ENCODE measurements around the gene CA12.

DNA sequence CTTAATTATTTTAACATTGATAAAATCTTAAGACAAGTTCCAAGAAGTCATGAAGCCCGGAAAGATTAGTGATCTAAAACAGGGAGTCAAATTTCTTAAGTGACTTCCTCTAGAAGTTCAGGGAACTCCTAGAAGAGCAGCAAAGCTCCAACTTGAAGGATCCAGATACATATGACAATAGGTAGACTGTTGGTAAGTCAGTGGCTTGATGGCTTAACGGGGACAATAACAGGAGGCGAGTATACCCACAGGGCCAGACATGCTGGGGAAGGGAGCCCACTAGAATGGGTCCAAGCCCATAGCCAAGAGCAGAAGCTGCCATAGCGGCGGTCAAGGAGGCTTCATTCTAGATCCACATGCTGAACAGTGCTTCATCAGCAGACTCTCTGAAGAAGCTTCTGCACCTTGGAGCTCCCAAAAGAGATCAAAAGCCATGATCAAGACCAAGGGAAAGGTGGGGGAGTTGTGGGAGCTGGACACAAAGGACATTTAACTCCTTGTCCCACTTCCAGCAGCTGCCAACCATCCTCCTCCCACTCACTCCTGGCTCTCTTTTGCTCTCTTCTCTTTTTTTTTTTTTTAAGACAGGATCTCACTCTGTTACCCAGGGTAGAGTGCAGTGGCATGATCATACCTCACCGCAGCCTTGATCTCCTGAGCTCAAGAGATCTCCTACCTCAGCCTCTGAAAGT is 10.2 kb upstream of the CA12 start:
- no peak for TF ChIP-seq EGR1 (IDR thresholded peaks at IDR 0.05; ENCODE audit: low read depth in 2 of 2)
- TF ChIP-seq, protein P1, sequence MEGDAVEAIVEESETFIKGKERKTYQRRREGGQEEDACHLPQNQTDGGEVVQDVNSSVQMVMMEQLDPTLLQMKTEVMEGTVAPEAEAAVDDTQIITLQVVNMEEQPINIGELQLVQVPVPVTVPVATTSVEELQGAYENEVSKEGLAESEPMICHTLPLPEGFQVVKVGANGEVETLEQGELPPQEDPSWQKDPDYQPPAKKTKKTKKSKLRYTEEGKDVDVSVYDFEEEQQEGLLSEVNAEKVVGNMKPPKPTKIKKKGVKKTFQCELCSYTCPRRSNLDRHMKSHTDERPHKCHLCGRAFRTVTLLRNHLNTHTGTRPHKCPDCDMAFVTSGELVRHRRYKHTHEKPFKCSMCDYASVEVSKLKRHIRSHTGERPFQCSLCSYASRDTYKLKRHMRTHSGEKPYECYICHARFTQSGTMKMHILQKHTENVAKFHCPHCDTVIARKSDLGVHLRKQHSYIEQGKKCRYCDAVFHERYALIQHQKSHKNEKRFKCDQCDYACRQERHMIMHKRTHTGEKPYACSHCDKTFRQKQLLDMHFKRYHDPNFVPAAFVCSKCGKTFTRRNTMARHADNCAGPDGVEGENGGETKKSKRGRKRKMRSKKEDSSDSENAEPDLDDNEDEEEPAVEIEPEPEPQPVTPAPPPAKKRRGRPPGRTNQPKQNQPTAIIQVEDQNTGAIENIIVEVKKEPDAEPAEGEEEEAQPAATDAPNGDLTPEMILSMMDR (IDR thresholded peaks at IDR 0.05; ENCODE audit: low read depth, low read length, missing input control): no peak
- TF ChIP-seq, protein P2, sequence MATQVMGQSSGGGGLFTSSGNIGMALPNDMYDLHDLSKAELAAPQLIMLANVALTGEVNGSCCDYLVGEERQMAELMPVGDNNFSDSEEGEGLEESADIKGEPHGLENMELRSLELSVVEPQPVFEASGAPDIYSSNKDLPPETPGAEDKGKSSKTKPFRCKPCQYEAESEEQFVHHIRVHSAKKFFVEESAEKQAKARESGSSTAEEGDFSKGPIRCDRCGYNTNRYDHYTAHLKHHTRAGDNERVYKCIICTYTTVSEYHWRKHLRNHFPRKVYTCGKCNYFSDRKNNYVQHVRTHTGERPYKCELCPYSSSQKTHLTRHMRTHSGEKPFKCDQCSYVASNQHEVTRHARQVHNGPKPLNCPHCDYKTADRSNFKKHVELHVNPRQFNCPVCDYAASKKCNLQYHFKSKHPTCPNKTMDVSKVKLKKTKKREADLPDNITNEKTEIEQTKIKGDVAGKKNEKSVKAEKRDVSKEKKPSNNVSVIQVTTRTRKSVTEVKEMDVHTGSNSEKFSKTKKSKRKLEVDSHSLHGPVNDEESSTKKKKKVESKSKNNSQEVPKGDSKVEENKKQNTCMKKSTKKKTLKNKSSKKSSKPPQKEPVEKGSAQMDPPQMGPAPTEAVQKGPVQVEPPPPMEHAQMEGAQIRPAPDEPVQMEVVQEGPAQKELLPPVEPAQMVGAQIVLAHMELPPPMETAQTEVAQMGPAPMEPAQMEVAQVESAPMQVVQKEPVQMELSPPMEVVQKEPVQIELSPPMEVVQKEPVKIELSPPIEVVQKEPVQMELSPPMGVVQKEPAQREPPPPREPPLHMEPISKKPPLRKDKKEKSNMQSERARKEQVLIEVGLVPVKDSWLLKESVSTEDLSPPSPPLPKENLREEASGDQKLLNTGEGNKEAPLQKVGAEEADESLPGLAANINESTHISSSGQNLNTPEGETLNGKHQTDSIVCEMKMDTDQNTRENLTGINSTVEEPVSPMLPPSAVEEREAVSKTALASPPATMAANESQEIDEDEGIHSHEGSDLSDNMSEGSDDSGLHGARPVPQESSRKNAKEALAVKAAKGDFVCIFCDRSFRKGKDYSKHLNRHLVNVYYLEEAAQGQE (IDR thresholded peaks at IDR 0.05): no peak
- no peak for TF ChIP-seq GABPA (IDR thresholded peaks at IDR 0.05 in 1 of 2, conservative IDR thresholded peaks at IDR 0.05 in 1 of 2)
- TF ChIP-seq, protein P3, sequence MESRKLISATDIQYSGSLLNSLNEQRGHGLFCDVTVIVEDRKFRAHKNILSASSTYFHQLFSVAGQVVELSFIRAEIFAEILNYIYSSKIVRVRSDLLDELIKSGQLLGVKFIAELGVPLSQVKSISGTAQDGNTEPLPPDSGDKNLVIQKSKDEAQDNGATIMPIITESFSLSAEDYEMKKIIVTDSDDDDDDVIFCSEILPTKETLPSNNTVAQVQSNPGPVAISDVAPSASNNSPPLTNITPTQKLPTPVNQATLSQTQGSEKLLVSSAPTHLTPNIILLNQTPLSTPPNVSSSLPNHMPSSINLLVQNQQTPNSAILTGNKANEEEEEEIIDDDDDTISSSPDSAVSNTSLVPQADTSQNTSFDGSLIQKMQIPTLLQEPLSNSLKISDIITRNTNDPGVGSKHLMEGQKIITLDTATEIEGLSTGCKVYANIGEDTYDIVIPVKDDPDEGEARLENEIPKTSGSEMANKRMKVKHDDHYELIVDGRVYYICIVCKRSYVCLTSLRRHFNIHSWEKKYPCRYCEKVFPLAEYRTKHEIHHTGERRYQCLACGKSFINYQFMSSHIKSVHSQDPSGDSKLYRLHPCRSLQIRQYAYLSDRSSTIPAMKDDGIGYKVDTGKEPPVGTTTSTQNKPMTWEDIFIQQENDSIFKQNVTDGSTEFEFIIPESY (IDR thresholded peaks at IDR 0.05): no peak
- no peak for TF ChIP-seq SP1 (IDR thresholded peaks at IDR 0.05)
- TF ChIP-seq RAD21 (IDR thresholded peaks at IDR 0.05): no peak
- TF ChIP-seq, protein P4, sequence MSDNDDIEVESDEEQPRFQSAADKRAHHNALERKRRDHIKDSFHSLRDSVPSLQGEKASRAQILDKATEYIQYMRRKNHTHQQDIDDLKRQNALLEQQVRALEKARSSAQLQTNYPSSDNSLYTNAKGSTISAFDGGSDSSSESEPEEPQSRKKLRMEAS (IDR thresholded peaks at IDR 0.05): no peak
- TF ChIP-seq HNF4A (conservative IDR thresholded peaks at IDR 0.05): no peak
- TF ChIP-seq TAF1 (conservative IDR thresholded peaks at IDR 0.05): no peak
- TF ChIP-seq, protein P5, sequence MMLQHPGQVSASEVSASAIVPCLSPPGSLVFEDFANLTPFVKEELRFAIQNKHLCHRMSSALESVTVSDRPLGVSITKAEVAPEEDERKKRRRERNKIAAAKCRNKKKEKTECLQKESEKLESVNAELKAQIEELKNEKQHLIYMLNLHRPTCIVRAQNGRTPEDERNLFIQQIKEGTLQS (IDR thresholded peaks at IDR 0.05): no peak
- TF ChIP-seq RXRA (IDR thresholded peaks at IDR 0.05): no peak
